Activated T-cell treated with anti-CD3 and anti-CD28 coated beads for 1 hour (primary cell): ENCODE measurements around the gene HDLBP.
"Not testable (repeated sequence)": the region's sequence is repeated elsewhere in the genome, so short reads cannot be mapped to it uniquely, and the experiment has no call there.

Experiments
- DNase-seq: peaks from one replicate; pipeline ENCODE4 v3.0.0-alpha.2; 2020; ENCODE audit warnings: low read depth

The HDLBP gene

GRCh38 chr2:241329669-241330615 lies 14.5 kb upstream of the HDLBP start:
- DNase-seq = no peak

GRCh38 chr2:241325257-241325656 lies 9.8 kb upstream of the HDLBP start:
- no peak for DNase-seq

GRCh38 chr2:241324775-241325174 lies 9.3 kb upstream of the HDLBP start:
- no peak for DNase-seq

DNA sequence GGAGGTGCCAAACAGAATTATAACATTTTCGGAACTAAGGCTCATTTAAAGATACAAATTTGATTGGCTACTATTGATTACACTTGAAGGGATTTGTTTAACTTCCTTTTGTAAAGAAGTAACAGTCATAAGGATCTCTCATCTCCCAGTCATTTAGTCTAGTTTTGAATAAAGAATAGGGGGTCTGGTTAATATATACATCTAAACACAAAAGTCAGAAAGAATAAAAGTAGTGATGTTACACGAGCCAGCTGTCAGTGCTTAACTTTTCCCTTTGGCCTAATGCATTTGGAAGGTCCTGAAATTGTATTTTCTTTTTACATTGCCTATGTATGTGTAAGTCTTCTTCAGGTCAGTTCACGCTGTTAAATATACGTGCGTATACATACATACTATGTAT lies 8.3 kb upstream of the HDLBP start:
- DNase-seq = no peak

GRCh38 chr2:241321886-241322285 lies 6.4 kb upstream of the HDLBP start:
- no peak for DNase-seq

DNA sequence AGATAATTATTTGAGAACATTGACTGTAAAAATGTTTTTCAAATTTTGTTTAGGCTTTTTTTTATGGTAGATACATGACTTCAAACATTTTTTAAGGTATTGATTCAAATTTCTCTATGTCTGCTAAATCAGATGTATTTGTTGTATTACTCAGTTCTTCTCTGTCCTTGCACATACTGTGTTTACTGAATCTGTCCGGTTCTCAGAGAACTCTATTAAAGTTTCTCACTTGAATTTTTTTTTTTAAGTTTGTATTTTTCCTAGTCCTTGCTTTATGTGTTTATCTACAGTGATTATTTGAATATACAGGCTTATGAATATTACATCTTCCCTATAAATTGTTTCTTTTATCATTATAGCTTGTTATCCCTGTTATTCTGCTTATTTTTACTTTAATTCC lies 5.6 kb upstream of the HDLBP start:
- DNase-seq = no peak

DNA sequence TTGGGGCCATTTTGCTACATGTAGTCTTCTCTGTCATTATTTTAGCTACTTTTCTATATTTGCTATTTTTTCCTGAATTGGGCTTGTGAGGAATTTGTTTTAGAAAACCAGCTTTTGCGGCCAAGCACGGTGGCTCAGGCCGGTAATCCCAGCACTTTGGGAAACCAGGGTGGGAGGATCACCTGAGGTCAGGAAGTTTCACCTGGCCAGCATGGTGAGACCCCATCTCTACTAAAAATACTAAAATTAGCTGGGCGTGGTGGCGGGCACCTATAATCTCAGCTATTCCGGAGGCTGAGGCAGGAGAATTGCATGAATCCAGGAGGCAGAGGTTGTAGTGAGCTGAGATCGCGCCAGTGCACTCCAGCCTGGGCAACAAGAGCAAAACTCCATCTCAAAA lies 4.9 kb upstream of the HDLBP start:
- DNase-seq = no peak

GRCh38 chr2:241318830-241319229 lies 3.4 kb upstream of the HDLBP start:
- not testable (repeated sequence) for DNase-seq

DNA sequence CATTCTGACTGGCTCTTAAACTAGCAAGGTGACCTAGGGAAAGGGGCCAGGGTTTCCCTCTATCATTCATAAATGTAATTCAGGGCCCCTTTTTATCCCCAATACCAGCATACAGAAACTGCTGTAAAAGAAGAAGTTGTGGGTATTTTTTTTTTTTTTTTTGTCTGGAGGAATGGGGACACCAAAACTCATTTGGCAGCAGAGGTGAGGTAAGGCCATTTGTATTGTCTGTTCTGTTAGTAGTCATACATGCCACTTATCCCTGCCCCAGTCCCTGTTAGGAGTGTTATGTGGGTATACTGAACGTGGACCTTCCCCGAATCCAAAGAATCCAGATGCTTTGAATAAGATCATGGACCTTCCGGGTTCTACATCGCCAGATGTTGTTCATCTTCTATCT lies 1.9 kb upstream of the HDLBP start:
- no peak for DNase-seq

- no peak for DNase-seq
Measured at GRCh38 chr2:241316825-241317224, 1.4 kb upstream of the HDLBP start.

DNA sequence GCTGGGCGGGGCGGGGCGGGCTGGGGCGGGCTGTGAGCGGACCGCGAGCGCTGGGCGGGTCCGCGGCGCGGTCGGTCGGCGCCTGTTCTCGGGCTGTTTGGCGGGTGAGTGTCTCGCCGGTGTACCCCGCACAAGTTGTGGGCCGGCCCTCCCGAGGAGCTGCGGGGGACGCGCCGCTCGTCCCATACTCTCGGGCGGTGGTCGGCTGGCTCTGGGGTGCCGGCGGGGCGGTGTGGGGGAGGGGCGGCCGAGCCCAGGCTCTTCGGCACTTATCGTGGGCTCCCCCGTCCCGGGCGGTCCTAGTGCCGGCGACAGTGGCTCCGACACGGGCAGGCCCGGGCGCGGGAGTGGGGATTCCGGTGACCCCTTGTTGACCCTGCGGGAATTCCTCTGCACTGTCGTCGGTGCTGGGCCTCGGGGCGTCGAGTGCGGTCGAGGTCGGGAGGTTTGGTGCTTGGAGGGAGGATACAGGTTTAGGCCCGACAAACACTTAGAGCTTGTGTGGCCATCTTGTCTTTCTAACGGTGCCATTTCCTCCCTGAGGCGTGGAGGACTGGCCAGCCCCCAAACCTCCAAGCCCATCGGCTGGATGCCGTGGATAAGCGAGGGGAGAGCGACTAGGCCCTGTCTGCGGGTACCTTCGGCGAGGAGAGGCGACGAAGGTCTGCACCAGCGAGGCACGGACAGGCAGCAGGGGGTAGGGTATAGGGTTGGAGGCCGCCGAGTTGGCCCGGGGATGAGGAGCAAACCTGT lies 583 bp upstream of the HDLBP start, which contains the start of gene SEPTIN2:
Gene SEPTIN2 (plus strand): TSS at position 47 of the 753 bp plus-strand sequence. CDS start 8,308 bp downstream, outside the sequence.
- peak; percentile 20 for DNase-seq

GRCh38 chr2:241314226-241315092 lies 1.0 kb downstream of the HDLBP start:
- DNase-seq = no peak

- DNase-seq = no peak
Measured at GRCh38 chr2:241313543-241314095, 1.9 kb downstream of the HDLBP start.

GRCh38 chr2:241312082-241312481 lies 3.4 kb downstream of the HDLBP start:
- no peak for DNase-seq

- DNase-seq = no peak
Measured at GRCh38 chr2:241310917-241311566, 4.4 kb downstream of the HDLBP start.

- peak; percentile 54 for DNase-seq
Measured at GRCh38 chr2:241309684-241310117, 5.8 kb downstream of the HDLBP start.

GRCh38 chr2:241308832-241309500 lies 6.5 kb downstream of the HDLBP start:
- no peak for DNase-seq

DNA sequence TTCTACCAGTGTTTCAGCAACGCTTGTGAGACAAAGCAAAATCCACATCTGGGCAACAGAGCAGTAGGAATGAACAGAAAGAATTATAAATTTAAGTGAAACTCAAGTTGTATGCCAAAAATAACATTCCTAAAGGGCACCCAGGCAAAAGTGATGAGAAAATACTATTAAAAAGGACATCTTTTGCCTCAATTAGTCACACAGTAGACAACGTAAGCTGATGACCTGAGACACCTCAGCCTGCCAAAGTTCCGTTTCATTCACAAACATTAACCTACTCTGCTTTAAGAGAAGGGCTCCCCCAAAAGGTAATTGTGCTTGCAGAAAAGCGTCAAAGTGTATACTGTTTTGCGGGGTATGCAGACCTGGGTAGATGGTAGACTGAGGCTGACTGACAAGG lies 7.2 kb downstream of the HDLBP start:
- DNase-seq = no peak

GRCh38 chr2:241307055-241307454 lies 8.4 kb downstream of the HDLBP start:
- no peak for DNase-seq

DNA sequence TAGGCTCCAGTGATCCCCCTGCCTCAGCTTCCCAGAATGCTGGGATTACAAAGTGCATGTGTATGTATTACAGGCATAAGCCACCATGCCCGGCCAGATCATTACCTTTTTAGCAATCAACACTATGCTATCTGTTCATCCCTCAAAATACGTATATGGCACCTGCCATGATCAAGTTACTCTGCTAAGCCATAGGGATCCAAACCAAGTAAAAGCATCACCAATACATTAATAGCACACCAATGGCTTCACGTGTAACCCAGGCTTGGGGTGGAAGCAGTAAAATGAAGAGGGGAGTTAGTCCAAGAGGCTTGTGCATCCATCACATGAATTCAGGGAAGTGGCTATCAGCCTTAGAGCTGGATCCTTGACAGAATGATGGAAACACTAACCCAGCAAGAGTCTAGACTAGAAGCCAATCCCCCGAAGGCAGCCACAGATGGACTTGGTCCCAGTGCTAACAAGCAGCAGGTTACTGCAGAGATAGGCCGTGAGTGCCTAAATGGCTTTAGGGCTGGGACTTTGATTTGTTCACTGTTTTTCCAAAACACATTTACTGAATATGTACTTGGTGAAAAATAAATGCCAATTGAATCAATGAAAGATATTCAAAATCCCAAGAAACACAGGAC lies 11.3 kb downstream of the HDLBP start:
- DNase-seq = no peak
